Glutamatergic neuron (in vitro differentiated cells): Measurements from ENCODE around the gene ZNF474. TPM values are rescaled to one million over a fixed set of nuclear protein-coding genes. Genes with fewer than 3 reads are reported as not detected.

Experiments
- DNase-seq: peaks from one replicate; pipeline ENCODE4 v3.0.0; 2022
- H3K27ac Mint-ChIP-seq: one replicate; pipeline ENCODE4 v1.8.0; 2020; ENCODE audit warnings: mild to moderate bottlenecking, mixed read lengths, inconsistent platforms; ENCODE audit not compliant: unreplicated experiment
- H3K27me3 Mint-ChIP-seq: one replicate; pipeline ENCODE4 v1.8.0; 2020; ENCODE audit warnings: mild to moderate bottlenecking, moderate library complexity, mixed read lengths, inconsistent platforms; ENCODE audit not compliant: unreplicated experiment
- H3K36me3 Mint-ChIP-seq: one replicate; pipeline ENCODE4 v1.8.0; 2020; ENCODE audit warnings: mild to moderate bottlenecking, mixed read lengths, inconsistent platforms; ENCODE audit not compliant: unreplicated experiment
- H3K4me1 Mint-ChIP-seq: one replicate; pipeline ENCODE4 v1.8.0; 2020; ENCODE audit warnings: mild to moderate bottlenecking, low read depth, mixed read lengths, inconsistent platforms; ENCODE audit not compliant: unreplicated experiment
- H3K4me3 Mint-ChIP-seq: one replicate; pipeline ENCODE4 v1.8.0; 2020; ENCODE audit warnings: mild to moderate bottlenecking, mixed read lengths, inconsistent platforms; ENCODE audit not compliant: unreplicated experiment
- H3K9me3 Mint-ChIP-seq: one replicate; pipeline ENCODE4 v1.8.0; 2020; ENCODE audit warnings: mild to moderate bottlenecking, moderate library complexity, mixed read lengths, inconsistent platforms; ENCODE audit not compliant: unreplicated experiment
- total RNA-seq: library from RNA; stranded (reverse); fragmentation: NEBNext Ultra II Directional; extraction: Animal tissue kit (Norgen Biotek cat#: 25700); gene quantifications from one replicate; pipeline ENCODE4 v1.2.1, GENCODE V29; 2021; ENCODE audit not compliant: unreplicated experiment
- TF ChIP-seq, protein P1 (sequence below): fragments of 200-600 bp; sonication (generic); IDR thresholded peaks from one replicate; pipeline ENCODE4 v1.5.0; 2021; ENCODE audit not compliant: partially characterized antibody, unreplicated experiment

ZNF474 gene
- total RNA-seq, 1 donor from 2014 or later = 0.64 TPM

DNA sequence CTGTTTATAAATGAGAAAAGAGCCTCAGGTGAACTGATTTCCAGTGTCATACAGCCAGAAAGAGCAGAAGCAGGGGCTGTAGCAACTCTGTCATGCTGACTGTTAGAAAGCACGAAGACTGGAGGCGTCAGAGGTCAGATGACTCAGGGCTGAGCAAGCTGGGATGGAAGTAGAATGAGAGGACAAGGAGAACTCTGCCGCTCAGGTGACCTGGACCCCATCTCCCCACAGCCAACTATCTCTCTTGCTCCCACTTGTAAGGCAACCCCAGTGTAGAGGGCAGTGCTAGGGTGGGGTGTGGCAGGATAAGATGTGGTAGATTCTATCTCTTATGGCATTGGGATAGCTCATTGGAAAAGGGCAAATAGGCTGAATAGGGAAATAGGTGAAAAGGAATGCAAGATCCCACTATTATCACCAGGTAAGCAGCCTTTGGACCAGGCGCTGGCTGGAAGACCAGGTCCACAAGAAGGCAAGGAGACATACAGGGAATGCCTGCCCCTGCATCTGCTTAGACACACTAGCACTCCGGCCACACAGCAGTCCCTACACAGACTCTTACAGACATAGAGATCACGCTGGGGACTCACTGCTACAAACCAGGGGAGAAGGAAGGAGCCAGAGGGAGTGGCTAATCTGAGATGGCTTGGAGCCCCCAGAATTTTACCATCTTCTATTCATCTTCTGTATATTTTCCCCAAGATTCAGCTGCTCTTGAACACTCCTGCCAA lies 30.1 kb upstream of the ZNF474 start:
- no peak overlapping the region for H3K4me3 Mint-ChIP-seq
- H3K27me3 Mint-ChIP-seq = peaks cover 2% of the 10 kb centered on the region
- TF ChIP-seq, protein P1, sequence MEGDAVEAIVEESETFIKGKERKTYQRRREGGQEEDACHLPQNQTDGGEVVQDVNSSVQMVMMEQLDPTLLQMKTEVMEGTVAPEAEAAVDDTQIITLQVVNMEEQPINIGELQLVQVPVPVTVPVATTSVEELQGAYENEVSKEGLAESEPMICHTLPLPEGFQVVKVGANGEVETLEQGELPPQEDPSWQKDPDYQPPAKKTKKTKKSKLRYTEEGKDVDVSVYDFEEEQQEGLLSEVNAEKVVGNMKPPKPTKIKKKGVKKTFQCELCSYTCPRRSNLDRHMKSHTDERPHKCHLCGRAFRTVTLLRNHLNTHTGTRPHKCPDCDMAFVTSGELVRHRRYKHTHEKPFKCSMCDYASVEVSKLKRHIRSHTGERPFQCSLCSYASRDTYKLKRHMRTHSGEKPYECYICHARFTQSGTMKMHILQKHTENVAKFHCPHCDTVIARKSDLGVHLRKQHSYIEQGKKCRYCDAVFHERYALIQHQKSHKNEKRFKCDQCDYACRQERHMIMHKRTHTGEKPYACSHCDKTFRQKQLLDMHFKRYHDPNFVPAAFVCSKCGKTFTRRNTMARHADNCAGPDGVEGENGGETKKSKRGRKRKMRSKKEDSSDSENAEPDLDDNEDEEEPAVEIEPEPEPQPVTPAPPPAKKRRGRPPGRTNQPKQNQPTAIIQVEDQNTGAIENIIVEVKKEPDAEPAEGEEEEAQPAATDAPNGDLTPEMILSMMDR = no peak
- no peak overlapping the region for H3K27ac Mint-ChIP-seq
- no peaks in the 10 kb centered on the region for H3K9me3 Mint-ChIP-seq
- H3K36me3 Mint-ChIP-seq = no peaks in the 10 kb centered on the region
- no peak for DNase-seq
- H3K4me1 Mint-ChIP-seq = no peaks in the 10 kb centered on the region

DNA sequence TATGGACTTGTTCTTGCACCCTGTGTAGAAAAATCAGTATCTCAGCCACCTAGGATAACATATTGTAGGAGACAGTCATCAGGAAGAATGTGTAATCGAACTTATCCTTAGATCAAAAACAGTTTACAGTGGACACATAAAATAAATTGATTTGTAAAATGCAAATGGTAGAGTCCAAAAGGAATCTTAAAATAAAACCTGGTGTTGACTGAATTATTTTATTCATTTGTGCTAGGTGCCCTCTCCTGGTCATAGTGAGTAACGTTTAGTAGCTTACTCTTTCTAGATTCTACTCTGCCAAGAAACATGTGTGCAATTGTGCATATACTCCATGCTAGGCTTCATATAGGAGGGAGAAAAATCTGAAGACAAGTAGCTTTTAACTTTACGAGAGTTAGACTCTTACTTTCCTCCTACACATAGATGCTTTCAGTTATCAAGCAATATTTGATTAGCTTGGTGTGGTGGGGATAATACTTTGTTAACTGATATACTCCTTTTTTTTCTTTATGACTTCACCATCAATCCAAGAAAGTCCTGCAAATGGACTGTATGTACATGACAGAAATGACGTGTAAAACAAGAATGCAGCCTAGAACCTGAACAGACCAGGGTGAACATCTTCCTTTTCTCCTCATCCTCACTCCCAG lies 27.6 kb upstream of the ZNF474 start:
- peaks cover 2% of the 10 kb centered on the region for H3K4me1 Mint-ChIP-seq
- H3K27ac Mint-ChIP-seq = no peak overlapping the region
- H3K27me3 Mint-ChIP-seq = peaks cover 2% of the 10 kb centered on the region

DNA sequence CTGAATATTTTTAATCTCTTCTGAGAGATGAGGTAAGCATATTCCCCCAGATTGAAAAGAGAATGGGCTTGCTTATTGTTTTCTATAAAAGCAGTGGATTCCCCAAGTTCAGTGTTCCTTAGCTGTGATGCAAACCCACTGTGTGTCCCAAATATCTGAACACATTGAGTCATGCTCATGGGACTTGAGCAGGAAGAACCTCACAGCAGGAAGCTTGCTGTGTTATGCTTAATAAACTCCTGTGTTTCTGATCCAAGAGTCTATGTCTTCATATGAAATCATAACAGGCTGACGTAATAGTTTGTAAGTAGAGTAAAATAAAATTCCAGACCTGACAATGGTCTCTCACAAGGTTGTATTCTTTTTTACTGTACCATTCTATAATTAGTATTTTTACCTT lies 26.5 kb upstream of the ZNF474 start:
- TF ChIP-seq, protein P1 = no peak
- Mint-ChIP-seq H3K27ac (no peak overlapping the region), H3K36me3 (no peaks in the 10 kb centered on the region), H3K4me1 (peaks cover 3% of the 10 kb centered on the region), H3K27me3 (peaks cover 2% of the 10 kb centered on the region), H3K9me3 (no peaks in the 10 kb centered on the region), H3K4me3 (no peak overlapping the region)
- DNase-seq = no peak

More for the DNA sequence above, 27.6 kb upstream of the ZNF474 start:
- H3K4me3 Mint-ChIP-seq = no peak overlapping the region
- no peak for DNase-seq
- no peaks in the 10 kb centered on the region for H3K9me3 Mint-ChIP-seq
- no peaks in the 10 kb centered on the region for H3K36me3 Mint-ChIP-seq
- TF ChIP-seq, protein P1 = peak; percentile 75

DNA sequence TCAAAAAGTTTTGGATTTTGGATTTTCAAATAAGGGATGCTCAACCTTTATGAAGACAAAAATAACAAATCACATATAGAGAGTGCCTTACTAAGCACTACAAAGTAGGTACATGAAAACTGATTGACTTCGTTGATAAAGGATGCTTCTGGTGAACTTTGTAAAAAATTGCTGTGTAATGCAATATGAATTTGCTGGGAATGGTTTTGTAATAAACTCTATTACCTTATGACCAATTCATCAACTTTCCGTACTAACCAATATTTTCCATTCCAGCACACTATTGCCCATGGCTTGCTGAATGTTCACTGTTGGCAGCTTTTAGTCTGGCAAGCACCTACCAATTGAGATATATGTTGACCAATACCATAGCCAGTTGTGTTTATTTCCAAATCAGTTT lies 23.4 kb upstream of the ZNF474 start:
- DNase-seq = no peak
- no peaks in the 10 kb centered on the region for H3K27me3 Mint-ChIP-seq
- no peaks in the 10 kb centered on the region for H3K9me3 Mint-ChIP-seq
- TF ChIP-seq, protein P1 = no peak
- peaks cover 6% of the 10 kb centered on the region for H3K4me1 Mint-ChIP-seq
- no peak overlapping the region for H3K27ac Mint-ChIP-seq
- no peak overlapping the region for H3K4me3 Mint-ChIP-seq
- no peaks in the 10 kb centered on the region for H3K36me3 Mint-ChIP-seq

DNA sequence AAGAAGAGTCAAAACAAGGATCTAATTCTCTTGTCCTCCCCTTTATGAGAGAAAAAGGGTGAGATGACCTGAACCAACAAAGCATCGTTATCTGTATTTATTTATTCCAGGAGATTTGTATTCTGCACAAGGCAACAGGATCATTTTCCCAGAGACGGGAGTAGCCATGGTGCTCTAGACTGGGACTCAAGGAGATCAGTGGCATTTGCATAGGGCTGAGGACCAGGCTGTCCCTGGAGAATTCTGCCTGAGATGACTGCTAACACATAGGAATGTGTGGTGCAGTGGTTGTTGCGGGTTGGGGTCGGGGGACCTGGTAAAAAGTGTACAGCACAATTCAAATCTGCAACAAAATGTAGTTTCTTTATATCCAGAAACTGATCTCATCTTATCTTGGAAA lies 22.3 kb upstream of the ZNF474 start:
- Mint-ChIP-seq H3K9me3 (no peaks in the 10 kb centered on the region), H3K4me3 (no peak overlapping the region), H3K36me3 (no peaks in the 10 kb centered on the region), H3K27me3 (no peaks in the 10 kb centered on the region), H3K27ac (no peak overlapping the region), H3K4me1 (peaks cover 13% of the 10 kb centered on the region)
- TF ChIP-seq, protein P1 = no peak
- DNase-seq = no peak
